NCI-H345 (cell line): ENCODE measurements around the gene PTPRH.

Experiments
- DNase-seq: peaks from one replicate; lab custom pipeline; 2025; lab: John Stamatoyannopoulos, UW

The PTPRH gene

GRCh38 chr19:55132453-55133129 is 76.7 kb downstream of the PTPRH start:
- no peak for DNase-seq

DNA sequence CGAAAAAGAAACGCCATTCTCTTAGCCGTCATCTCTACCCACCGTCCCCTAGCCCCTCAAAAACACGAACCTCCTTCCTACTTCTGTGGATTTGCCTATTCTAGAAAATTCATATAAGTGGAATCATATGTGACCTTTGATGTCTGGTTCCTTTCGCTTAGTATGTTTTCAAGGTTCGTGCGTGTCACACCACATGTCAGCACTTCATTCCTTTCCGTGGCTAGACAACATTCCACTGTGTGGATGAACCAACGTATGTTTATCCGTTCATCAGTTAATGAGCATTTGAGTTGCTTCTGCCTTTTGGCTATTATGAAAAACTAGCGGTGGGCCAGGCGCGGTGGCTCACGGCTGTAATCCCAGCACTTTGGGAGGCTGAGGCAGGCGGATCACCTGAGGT is 77.9 kb downstream of the PTPRH start:
- DNase-seq = no peak
